Posterior cingulate gyrus (tissue), 11 donors: ENCODE measurements around the gene WDR43.

Experiments
- DNase-seq, 10 donors: peaks; one replicate each; pipeline versions ENCODE4 v3.0.0 to v3.0.0-alpha.2; 2020 to 2021; ENCODE audit warnings: mixed read lengths in 3 of 10
- intact Hi-C: fragments of 100-400 bp; cut with DNase I; formaldehyde crosslinking; loops from one replicate; pipeline ENCODE4 v1.15.1; 2023

The WDR43 gene

DNA sequence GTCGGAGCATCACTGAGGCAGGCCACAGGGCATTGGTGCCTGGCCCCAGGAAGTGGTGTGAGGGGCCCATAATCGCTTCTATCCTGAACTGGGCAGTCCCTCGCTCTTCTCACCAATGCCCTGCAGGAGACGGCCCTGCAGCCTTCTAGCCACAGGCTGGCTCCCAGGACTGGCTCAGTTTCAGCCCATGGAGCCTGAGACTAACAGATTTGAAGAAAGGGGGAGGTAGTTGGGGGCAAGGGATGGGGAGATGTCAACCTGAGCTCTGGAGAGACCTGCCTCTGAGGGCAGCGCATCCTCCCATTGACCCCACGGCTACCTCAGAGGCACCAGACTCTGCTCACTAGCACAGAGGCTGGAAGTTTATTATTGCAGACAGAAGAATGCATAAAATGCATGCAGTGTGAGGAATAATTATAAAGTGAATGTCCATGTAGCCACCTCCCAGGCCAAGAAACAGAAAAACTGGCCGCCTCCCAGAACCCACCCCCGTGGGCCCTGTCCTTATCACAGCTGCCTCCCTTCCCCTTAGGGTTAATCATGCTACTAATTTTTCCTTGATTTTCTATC lies 88.0 kb downstream of the WDR43 start:
- intact Hi-C loops, result no loop called here
- peak in 1 of 10 donors; percentile 67 for DNase-seq

DNA sequence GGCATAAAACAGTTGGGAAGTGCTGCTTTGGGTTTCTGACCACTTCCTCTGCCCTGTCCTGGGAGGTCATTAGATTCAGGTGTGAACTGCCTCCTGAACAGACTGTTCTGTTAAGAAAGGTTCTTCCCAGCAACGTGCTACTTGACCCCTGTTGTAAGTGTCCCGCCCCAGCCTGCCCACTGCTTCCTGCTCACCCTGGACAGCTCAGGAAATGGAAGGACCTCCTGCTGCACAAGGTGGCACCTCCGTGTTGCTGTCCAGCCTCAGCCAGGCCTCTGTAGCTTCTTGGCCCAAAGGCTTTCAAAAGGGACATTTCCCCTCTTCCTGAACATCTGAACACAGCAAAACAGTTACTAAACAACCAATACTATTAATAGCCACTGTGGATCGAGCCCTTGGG lies 92.0 kb downstream of the WDR43 start:
- intact Hi-C loops, result no loop called here
- peak in 1 of 10 donors; percentile 44 for DNase-seq

DNA sequence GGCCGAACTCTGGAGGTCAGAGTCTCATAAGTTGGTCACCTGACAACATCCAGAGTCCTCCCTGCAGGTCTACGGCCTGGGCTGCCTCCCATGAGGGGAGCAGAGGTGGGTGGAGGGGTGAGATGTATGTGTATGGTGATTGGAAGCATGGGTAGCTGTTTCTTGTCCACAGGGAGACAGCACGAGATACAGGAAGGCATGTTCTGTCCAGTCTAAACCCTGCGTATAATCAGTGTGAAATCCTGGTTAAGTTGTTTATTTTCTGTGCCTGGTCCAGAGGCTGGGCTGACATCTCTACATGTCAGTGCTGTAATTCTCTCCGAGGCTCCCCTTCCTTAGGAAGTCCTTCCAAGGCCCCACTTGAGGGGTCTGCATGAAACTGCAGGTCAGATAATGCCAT lies 95.5 kb downstream of the WDR43 start:
- intact Hi-C loops, result no loop called here
- peak in 1 of 10 donors; percentile 4 for DNase-seq

DNA sequence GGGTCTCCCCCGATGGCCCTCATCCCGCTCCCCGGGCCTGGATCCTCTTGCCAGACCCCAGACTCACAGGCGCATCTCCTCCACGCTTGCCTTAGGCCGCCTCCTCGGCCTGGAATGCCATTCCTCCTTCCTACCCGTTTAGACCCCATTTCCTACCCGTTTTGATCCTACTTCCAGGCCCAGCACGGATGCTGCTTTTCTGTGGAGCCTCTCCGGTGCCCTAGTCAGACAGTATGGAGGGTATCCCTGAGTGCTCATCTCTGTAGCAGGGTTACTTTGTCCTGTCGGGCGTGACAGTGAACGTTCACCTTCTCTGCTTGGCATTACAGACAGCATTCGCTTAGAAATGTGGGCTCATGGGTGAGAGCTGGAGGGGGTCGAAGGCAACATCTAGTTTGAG lies 96.0 kb downstream of the WDR43 start:
- peak in 2 of 10 donors; percentile 35 to 65 for DNase-seq
- intact Hi-C loops, result no loop called here

DNA sequence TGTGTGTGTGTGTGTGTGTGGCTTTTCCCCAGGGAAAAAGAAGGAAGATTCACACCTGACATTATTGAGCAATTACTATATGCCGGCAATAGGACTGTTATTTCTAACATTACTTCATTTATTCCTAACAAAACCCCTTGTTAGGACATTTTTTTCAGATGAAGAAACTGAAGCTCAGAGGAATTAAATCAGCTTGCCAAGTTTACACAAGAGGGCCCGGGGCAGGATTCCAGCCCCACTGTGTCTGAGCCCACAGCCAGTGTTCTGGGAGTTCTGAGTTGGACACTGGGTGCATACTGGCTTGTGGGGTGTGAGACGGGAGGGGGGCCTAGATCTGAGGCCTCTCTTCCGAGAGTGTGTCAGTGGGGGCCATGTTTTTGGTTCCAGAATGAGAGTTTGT lies 96.6 kb downstream of the WDR43 start:
- intact Hi-C loops, result no loop called here
- peak in 2 of 10 donors; percentile 66 to 79 for DNase-seq

DNA sequence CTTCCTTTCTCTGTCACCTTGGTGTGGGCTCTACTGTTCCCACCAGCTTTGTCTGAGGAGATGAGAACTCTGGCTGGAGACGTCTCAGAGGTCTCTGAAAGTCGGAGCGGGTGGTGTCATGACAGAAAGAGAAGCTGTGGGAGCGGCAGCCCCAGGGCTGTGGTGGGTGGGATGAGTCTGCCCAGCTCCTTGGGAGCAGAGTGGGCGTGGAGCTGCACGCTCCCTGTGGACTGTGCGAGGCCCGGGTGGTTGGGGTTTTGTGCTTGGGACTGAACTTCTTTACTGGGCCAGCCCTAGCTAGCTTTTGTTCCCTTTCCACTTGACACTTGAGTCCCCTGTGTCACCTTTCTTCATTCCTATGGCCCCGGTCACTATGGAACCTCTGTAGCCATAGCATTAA lies 97.0 kb downstream of the WDR43 start:
- peak in 2 of 10 donors; percentile 71 to 77 for DNase-seq
- intact Hi-C loops, result no loop called here

DNA sequence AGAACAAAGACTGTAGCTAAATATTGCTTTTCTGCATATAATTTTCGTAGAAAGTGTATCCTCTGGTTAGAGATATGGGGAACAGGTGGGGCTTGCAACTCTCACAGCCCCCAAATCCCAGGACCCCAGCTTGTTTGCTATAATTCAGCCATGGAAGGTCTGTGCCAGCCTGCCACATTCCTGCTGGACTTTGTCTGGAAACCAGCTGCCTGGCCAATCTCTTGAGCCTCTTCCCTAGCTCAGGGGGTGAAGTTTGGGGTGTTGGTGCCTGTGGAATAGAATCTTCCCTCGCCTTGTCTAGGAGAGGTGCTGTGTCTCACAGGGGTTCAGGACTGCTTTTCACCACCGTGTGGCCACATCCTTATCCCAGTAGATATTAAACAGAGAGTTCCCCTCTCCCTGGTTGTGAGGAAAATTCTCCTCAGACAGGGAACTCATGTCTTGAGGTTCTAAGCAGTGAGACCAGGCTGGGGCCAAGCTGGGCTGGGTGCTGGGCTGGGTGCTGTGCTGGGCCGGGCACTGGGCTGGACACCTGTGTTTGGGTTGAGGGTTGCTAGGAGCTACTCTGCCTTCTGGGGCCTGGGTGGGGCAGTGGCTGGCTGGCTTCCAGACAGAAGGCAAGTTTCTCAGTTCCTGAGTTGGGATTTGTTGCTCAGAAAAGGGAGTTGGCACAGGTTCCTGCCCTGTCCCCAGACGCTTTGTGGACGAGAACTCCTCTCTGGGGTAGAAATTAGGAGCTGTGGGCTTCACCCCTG lies 98.9 kb downstream of the WDR43 start:
- intact Hi-C loops, result no loop called here
- peak in 1 of 10 donors; percentile 86 for DNase-seq

DNA sequence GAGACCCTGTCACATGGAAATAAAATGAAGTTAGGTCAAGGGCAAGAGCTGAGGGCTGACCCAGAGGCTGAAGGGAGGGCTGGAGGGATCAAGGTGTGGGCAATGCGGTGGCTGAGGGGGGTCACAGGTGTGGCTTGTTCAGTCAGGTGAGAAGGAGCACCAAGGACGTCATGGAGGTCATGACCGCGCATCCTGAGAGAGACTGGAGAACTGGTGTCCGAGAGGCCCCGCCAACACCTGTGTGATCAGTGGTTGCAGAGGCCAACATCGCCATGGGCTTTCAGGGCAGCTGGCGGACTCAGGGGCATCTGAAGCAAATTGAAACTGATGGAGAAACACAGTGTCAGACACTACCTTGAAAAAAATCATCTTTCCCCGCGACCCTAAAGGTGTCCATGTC lies 99.6 kb downstream of the WDR43 start:
- peak in 1 of 10 donors; percentile 46 for DNase-seq
- intact Hi-C loops, result no loop called here

DNA sequence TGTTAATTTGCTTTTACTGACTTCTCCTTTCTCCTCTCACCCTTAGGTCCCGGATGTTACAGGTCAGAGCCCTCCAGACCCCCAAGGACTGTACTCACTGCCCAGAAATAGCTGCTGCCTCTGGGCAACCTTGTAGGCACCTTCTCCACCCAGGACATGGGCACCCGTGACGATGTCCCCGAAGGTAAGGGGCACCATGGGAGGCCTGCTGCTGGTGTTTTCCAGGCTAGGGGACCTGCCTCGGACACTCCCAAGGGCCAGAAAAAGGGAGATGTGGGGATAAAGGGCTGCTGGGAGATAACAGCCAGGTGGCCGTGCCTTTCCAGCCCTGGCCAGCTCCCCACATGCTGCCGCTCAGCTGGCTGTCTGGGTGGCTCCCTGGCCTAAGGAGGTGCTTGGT lies 100.2 kb downstream of the WDR43 start:
- DNase-seq, result peak in 2 of 10 donors; percentile 42 to 63
- intact Hi-C loops, result no loop called here

DNA sequence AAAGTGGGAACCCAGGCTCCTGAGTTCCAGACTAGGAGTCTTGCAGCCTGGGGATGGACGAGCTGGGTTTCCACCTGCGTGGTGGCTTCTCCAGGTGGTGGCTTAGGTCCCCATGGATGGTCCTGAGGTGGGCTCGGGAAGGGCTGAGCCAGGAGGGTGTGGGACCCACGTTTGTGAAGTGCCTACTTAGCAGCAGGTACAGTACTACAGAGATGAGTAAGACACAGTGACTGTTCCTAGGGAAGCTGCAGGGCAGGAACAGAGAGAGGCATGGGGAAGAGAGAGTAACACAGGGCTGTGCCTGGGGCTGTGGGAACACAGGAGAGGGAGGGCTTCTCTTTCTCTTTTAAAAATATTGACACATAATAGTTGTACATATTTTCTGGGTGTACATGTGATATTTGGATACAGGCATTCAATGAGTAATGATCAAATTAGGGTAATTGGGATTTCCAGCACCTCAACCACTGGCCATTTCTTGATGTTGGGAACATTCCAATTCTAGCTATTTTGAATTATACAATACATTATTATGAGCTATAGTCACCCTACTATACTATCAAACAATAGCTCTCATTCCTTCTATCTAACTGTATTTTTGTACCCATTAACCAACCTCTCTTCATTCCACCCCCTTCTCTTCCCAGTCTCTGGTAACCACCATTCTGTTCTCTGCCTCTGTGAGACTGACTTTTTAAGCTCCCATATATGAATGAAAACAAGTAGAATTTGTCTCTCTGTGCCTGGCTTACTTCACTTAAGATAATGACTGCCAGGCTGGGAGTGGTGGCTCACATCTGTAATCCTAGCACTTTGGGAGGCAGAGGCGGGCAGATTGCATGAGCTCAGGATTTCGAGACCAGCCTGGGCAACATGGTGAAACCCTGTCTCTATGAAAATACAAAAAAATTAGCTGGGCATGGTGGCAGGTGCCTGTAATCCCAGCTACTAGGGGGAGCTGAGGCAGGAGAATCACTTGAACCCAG lies 101.6 kb downstream of the WDR43 start:
- intact Hi-C loops, result no loop called here
- peak in 1 of 10 donors; percentile 52 for DNase-seq

DNA sequence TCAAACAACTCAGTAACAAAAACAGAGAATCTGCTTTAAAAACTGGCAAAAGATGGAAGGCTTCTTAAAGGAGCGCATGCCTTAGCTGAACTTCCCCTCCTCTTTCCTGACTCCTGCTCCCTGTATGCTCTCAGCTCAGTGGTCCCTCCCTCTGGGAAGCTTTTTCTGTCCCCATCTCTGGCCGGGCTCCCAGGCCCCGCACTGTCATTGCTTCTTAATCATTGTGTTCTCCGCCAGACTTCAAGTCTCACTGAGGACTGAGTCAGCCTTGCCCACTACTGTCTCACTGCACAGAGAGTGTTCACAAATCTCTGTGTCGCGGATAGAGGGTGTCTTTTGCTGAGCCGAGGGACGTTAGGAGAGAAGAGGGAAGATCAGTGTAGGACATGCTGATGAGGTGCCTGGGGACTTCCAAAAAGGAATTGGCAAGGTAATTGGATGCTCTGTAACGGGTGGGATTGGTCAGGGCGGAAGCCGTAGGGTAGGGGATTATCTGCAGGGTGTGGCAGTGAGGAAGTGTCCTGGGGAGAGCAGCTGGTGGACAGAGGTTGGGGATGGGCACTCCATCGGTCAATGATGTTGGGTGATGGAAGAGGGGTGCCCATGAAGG lies 102.9 kb downstream of the WDR43 start:
- peak in 3 of 10 donors; percentile 34 to 80 (median 70) for DNase-seq

More for the DNA sequence above, 102.9 kb downstream of the WDR43 start:
- intact Hi-C loops, result no loop called here
